ENCODE data around the gene CDH18. TPM values are rescaled to one million over a fixed set of nuclear protein-coding genes. Genes with fewer than 3 reads are reported as not detected.

Gene CDH18
- total RNA-seq, 1 experiment from 2014 or later, result 0.86 TPM

DNA sequence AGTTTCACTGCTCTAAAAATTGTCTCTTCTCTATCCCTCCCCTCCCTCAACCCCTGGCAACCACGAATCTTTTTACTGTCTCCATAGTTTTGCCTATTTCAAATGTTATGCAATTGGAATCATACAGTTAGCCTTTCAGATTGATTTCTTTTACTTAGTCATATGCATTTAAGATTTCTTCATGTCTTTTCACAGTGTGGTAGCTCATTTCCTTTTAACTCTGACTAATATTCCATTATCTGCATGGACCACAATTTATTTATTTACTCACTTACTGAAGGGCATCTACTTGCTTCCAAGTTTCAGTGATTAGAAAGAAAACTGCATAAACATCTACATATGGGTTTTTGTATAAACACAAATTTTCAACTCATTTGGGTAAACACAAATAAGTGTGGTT lies 372.3 kb downstream of the CDH18 start:
- intact Hi-C loops (cut with micrococcal nuclease; ENCODE audit: unreplicated experiment), result no loop called here
- Histone ChIP-seq H3K4me1 (no peaks in the 10 kb centered on the region), H3K4me3 (ENCODE audit: low read depth, low read length) (no peak overlapping the region), H3K9me3 (no peaks in the 10 kb centered on the region), H3K36me3 (ENCODE audit: control insufficient read depth, insufficient read depth, low read length) (no peaks in the 10 kb centered on the region), H3K27me3 (replicated peaks; ENCODE audit: control insufficient read depth, insufficient read depth, low read length) (no peaks in the 10 kb centered on the region)
- Mint-ChIP-seq H3K9me3 (ENCODE audit: unreplicated experiment) (no peaks in the 10 kb centered on the region), H3K27me3 (ENCODE audit: insufficient read depth, unreplicated experiment) (no peaks in the 10 kb centered on the region), H3K4me1 (ENCODE audit: low read depth, unreplicated experiment) (no peaks in the 10 kb centered on the region), H3K27ac (ENCODE audit: unreplicated experiment) (no peak overlapping the region), H3K4me3 (ENCODE audit: unreplicated experiment) (no peak overlapping the region), H3K36me3 (ENCODE audit: insufficient read depth, unreplicated experiment) (no peaks in the 10 kb centered on the region)
- TF ChIP-seq, protein P1, sequence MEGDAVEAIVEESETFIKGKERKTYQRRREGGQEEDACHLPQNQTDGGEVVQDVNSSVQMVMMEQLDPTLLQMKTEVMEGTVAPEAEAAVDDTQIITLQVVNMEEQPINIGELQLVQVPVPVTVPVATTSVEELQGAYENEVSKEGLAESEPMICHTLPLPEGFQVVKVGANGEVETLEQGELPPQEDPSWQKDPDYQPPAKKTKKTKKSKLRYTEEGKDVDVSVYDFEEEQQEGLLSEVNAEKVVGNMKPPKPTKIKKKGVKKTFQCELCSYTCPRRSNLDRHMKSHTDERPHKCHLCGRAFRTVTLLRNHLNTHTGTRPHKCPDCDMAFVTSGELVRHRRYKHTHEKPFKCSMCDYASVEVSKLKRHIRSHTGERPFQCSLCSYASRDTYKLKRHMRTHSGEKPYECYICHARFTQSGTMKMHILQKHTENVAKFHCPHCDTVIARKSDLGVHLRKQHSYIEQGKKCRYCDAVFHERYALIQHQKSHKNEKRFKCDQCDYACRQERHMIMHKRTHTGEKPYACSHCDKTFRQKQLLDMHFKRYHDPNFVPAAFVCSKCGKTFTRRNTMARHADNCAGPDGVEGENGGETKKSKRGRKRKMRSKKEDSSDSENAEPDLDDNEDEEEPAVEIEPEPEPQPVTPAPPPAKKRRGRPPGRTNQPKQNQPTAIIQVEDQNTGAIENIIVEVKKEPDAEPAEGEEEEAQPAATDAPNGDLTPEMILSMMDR (IDR thresholded peaks at IDR 0.05; ENCODE audit: insufficient read depth in 1 of 2, low read depth in 1 of 2, low read length in 1 of 2, severe bottlenecking in 1 of 2, unreplicated experiment in 1 of 2), result no peak
- BruUV-seq (replicated peaks), result no TSS peak
- ChIA-PET POLR2A (no interaction called here), CTCF (no interaction called here)
- no peak for DNase-seq

GRCh38 chr5:19615071-19615470 lies 372.9 kb downstream of the CDH18 start:
- intact Hi-C loops (cut with micrococcal nuclease; ENCODE audit: unreplicated experiment), result no loop called here
- H3K36me3 ChIP-seq (ENCODE audit: control insufficient read depth, insufficient read depth, low read length), result no peaks in the 10 kb centered on the region
- TF ChIP-seq, protein P1 (IDR thresholded peaks at IDR 0.05; ENCODE audit: insufficient read depth in 1 of 2, low read depth in 1 of 2, low read length in 1 of 2, severe bottlenecking in 1 of 2, unreplicated experiment in 1 of 2), result no peak
- Mint-ChIP-seq H3K9me3 (ENCODE audit: unreplicated experiment) (no peaks in the 10 kb centered on the region), H3K27ac (ENCODE audit: unreplicated experiment) (no peak overlapping the region), H3K4me1 (ENCODE audit: low read depth, unreplicated experiment) (no peaks in the 10 kb centered on the region), H3K36me3 (ENCODE audit: insufficient read depth, unreplicated experiment) (no peaks in the 10 kb centered on the region), H3K27me3 (ENCODE audit: insufficient read depth, unreplicated experiment) (no peaks in the 10 kb centered on the region), H3K4me3 (ENCODE audit: unreplicated experiment) (no peak overlapping the region)
- no peaks in the 10 kb centered on the region for H3K27me3 ChIP-seq (replicated peaks; ENCODE audit: control insufficient read depth, insufficient read depth, low read length)
- no peak for DNase-seq
- POLR2A ChIA-PET, result no interaction called here
- CTCF ChIA-PET, result no interaction called here
- no TSS peak for BruUV-seq (replicated peaks)
- no peak overlapping the region for H3K4me3 ChIP-seq (ENCODE audit: low read depth, low read length)
- no peaks in the 10 kb centered on the region for H3K9me3 ChIP-seq
- no peaks in the 10 kb centered on the region for H3K4me1 ChIP-seq

DNA sequence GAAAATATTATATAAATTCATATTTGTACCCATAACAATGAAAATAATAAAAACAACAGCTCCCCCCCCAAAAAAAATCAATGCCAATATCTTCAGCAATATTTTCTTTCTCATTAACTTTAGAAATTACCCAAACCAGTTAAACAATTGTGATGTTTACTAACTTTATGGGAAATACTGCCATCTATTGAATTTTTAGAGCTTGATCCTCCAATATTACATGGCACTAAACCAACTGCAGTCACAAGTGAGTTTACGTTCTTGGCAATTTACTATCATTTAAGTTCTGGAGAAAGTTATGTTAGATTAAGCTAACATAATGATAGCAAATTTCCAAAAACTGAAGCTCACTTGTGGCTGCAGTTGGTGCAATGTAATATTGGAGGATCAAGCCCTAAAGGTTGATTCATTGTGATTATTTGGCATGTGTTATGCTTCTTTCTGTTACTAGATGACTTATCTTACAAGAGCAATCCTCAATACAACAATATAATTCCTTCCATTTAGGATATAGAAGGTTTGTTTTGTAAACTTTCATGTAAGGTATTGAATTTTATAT lies 379.5 kb downstream of the CDH18 start:
- intact Hi-C loops (cut with micrococcal nuclease; ENCODE audit: unreplicated experiment), result no loop called here
- no peaks in the 10 kb centered on the region for H3K36me3 ChIP-seq (ENCODE audit: control insufficient read depth, insufficient read depth, low read length)
- Mint-ChIP-seq H3K36me3 (ENCODE audit: insufficient read depth, unreplicated experiment) (no peaks in the 10 kb centered on the region), H3K27ac (ENCODE audit: unreplicated experiment) (no peak overlapping the region), H3K4me3 (ENCODE audit: unreplicated experiment) (no peak overlapping the region), H3K4me1 (ENCODE audit: low read depth, unreplicated experiment) (no peaks in the 10 kb centered on the region), H3K9me3 (ENCODE audit: unreplicated experiment) (no peaks in the 10 kb centered on the region), H3K27me3 (ENCODE audit: insufficient read depth, unreplicated experiment) (no peaks in the 10 kb centered on the region)
- no peaks in the 10 kb centered on the region for H3K9me3 ChIP-seq
- H3K4me3 ChIP-seq (ENCODE audit: low read depth, low read length), result no peak overlapping the region
- ChIA-PET POLR2A (no interaction called here), CTCF (no interaction called here)
- H3K27me3 ChIP-seq (replicated peaks; ENCODE audit: control insufficient read depth, insufficient read depth, low read length), result no peaks in the 10 kb centered on the region
- BruUV-seq (replicated peaks), result no TSS peak
- TF ChIP-seq, protein P1 (IDR thresholded peaks at IDR 0.05; ENCODE audit: insufficient read depth in 1 of 2, low read depth in 1 of 2, low read length in 1 of 2, severe bottlenecking in 1 of 2, unreplicated experiment in 1 of 2), result peak in 1 of 2 experiments; percentile 14
- DNase-seq, result no peak
- H3K4me1 ChIP-seq, result no peaks in the 10 kb centered on the region
